CD4-positive, CD25-positive, alpha-beta regulatory T cell (primary cell): ENCODE results near the gene CELSR3. TPM values are rescaled to one million over a fixed set of nuclear protein-coding genes. Genes with fewer than 3 reads are reported as not detected.

Experiments
- ATAC-seq, 2 donors: fragments of 150-1000 bp; cut with Tn5 transposase; one replicate each; pipeline ENCODE4 v1.10.0; 2021; ENCODE audit warnings: low read depth in 2 of 2, moderate number of reproducible peaks in 2 of 2, moderate library complexity in 1 of 2
- DNase-seq, 3 donors: peaks; one replicate each; pipeline versions ENCODE4 v3.0.0 to v3.0.0-alpha.2; 2012 to 2022; ENCODE audit warnings: mixed read lengths in 1 of 3
- H3K27ac ChIP-seq: one replicate; pipeline ENCODE4 v1.7.0; 2013; ENCODE audit warnings: mild to moderate bottlenecking, low read length; ENCODE audit not compliant: insufficient read depth, poor library complexity, severe bottlenecking
- H3K27me3 ChIP-seq: one replicate; pipeline ENCODE4 v1.7.0; 2013; ENCODE audit warnings: low read length; ENCODE audit not compliant: control insufficient read depth, insufficient read depth
- H3K36me3 ChIP-seq: one replicate; pipeline ENCODE4 v1.7.0; 2013; ENCODE audit warnings: mild to moderate bottlenecking, low read length, moderate library complexity; ENCODE audit not compliant: control insufficient read depth, insufficient read depth
- H3K4me1 ChIP-seq: 2 replicates; pipeline ENCODE4 v1.7.0; 2013; ENCODE audit warnings: mild to moderate bottlenecking, low read length; ENCODE audit not compliant: insufficient read depth, control insufficient read depth, poor library complexity, severe bottlenecking
- H3K4me3 ChIP-seq: one replicate; pipeline ENCODE4 v1.7.0; 2013; ENCODE audit warnings: low read depth, mild to moderate bottlenecking, low read length, moderate library complexity
- H3K9me3 ChIP-seq, 2 experiments: 1 replicate in 1 of 2; 2 replicates in 1 of 2; pipeline ENCODE4 v1.7.0; 2013; ENCODE audit warnings: low read length in 2 of 2, mild to moderate bottlenecking in 1 of 2, moderate library complexity in 1 of 2; ENCODE audit not compliant: control insufficient read depth in 2 of 2
- H3K27ac Mint-ChIP-seq, 3 donors: one replicate each; pipeline ENCODE4 v1.8.0; 2020 to 2022; ENCODE audit warnings: mild to moderate bottlenecking in 3 of 3, mixed read lengths in 3 of 3, moderate library complexity in 2 of 3
- H3K27me3 Mint-ChIP-seq: one replicate; pipeline ENCODE4 v1.8.0; 2022; ENCODE audit warnings: mild to moderate bottlenecking, mixed read lengths
- H3K36me3 Mint-ChIP-seq: one replicate; pipeline ENCODE4 v1.8.0; 2020; ENCODE audit warnings: mixed read lengths
- H3K4me1 Mint-ChIP-seq, 4 donors: one replicate each; pipeline ENCODE4 v1.8.0; 2020 to 2022; ENCODE audit warnings: mixed read lengths in 4 of 4, mild to moderate bottlenecking in 1 of 4
- H3K4me3 Mint-ChIP-seq, 4 donors: one replicate each; pipeline ENCODE4 v1.8.0; 2020 to 2022; ENCODE audit warnings: mild to moderate bottlenecking in 4 of 4, mixed read lengths in 4 of 4, moderate library complexity in 3 of 4
- H3K9me3 Mint-ChIP-seq, 7 donors: one replicate each; pipeline ENCODE4 v1.8.0; 2020 to 2022; ENCODE audit warnings: mixed read lengths in 7 of 7, mild to moderate bottlenecking in 3 of 7, moderate library complexity in 2 of 7
- polyA plus RNA-seq, 4 donors: library from polyadenylated mRNA; unstranded; fragments of 300-500 nt; fragmentation: Illumina TruSeq; gene quantifications; one replicate each; pipeline ENCODE4 v1.2.3, GENCODE V29; 2021
- total RNA-seq: library from RNA; stranded (reverse); gene quantifications from one replicate; pipeline ENCODE4 v1.2.3, GENCODE V29; 2022

The CELSR3 gene
- total and polyA plus RNA-seq, 5 donors from 2014 or later: 0.31 to 8.8 (median 0.39) TPM

DNA sequence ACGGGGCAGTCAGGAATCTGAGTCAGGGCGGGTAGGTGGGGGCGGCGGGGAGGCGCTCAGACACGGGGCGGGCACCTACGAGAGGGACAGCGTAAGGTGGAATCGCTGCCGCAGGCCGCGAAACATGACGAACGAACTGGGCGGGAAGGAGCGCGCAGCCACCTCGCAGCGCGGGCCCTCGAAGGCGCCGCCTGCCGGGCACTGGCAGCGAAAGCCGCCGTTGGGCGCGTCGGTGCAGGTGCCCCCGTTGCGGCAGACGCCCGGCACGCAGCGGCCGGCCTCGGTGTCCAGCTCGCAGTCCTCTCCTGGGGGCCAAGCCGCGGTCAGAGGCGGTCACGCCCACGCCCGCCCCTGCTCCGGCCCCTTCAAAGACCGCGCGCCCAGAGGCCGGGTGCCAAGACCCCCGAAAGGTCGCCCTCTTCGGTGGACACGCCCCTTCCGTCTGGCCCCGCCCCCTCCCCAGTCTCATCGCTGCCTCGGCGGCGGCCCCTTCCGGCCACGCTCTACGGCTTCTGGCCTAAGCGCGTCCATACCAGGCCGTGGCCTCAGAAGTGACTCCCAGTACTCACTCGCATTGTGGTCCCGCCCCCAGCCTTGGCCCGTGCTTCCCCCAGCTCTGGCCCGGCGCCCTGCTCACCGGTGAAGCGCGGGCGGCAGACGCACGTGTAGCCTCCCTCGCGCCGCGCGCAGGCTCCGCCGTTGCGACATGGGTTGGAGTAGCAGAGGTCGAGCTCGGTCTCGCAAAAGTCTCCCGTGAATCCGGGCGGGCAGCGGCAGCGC lies 6.4 kb downstream of the CELSR3 start:
- H3K36me3 Mint-ChIP-seq: no peaks in the 10 kb centered on the region
- H3K27ac Mint-ChIP-seq: peak overlapping the region; percentile 38 to 88 (median 80)
- Histone ChIP-seq H3K27me3 (no peaks in the 10 kb centered on the region), H3K36me3 (no peaks in the 10 kb centered on the region), H3K27ac (peak overlapping the region; percentile 83), H3K4me3 (no peak overlapping the region), H3K4me1 (peaks cover 26% of the 10 kb centered on the region), H3K9me3 (no peaks in the 10 kb centered on the region)
- ATAC-seq (peak; percentile 80 to 81), DNase-seq (peak; percentile 77 to 89 (median 88))
- H3K27me3 Mint-ChIP-seq: peaks cover 4% of the 10 kb centered on the region
- H3K9me3 Mint-ChIP-seq: peaks cover 0 to 2% (median 0%) of the 10 kb centered on the region in 7 donors
- peaks cover 0 to 22% (median 6%) of the 10 kb centered on the region in 4 donors for H3K4me1 Mint-ChIP-seq
- peak overlapping the region; percentile 81 to 88 (median 86) for H3K4me3 Mint-ChIP-seq

DNA sequence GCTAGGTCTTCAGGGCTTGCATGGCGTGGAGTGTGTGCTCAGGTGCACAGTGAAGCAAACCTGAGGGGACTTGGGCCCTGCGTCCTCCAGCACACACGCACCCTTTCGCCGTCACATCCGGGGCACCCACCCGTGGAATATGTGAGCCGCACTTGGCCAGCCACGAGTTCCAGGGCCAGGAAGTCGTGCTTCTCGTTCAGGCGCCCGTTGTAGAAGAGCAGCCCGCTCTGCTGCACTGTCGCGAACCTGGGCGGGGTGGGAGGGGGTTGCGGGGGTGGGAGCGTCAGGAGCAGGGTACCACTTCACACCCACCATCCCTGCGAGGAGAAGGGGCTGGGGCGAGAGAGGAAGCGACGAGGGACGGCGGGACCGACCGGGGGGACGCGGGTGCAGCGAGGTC lies 7.1 kb downstream of the CELSR3 start:
- no peaks in the 10 kb centered on the region for H3K36me3 ChIP-seq
- peak overlapping the region; percentile 53 for H3K4me3 ChIP-seq
- Mint-ChIP-seq H3K9me3 (peaks cover 0 to 2% (median 0%) of the 10 kb centered on the region in 7 donors), H3K27ac (peak overlapping the region; percentile 81 to 89 (median 88)), H3K4me3 (peak overlapping the region; percentile 81 to 87 (median 86)), H3K27me3 (peaks cover 4% of the 10 kb centered on the region), H3K4me1 (peaks cover 0 to 22% (median 6%) of the 10 kb centered on the region in 4 donors), H3K36me3 (no peaks in the 10 kb centered on the region)
- ATAC-seq (peak; percentile 36 to 44), DNase-seq (peak; percentile 41 to 78 (median 59))
- H3K27ac ChIP-seq: peak overlapping the region; percentile 83
- no peaks in the 10 kb centered on the region for H3K27me3 ChIP-seq
- H3K9me3 ChIP-seq: no peaks in the 10 kb centered on the region
- peaks cover 22% of the 10 kb centered on the region for H3K4me1 ChIP-seq

DNA sequence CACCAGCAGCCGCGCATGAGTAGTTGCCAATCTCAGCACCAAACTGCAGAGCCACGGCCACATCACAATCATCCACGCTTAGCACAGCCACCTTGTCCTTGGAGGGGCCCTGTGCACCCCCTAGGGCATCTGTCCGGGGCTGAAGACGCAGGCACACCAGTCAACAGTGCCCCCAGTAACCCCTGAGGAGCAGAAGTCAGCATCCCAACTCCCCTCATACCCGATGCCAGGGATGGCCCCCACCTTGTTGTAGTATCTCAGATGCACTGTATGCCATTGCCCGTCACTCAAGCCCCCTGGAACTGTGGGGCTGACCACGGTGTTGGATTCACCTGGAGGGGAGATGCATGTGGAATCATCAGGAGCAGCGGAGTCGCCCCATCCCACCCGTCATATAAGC lies 7.6 kb downstream of the CELSR3 start:
- Histone ChIP-seq H3K4me3 (peak overlapping the region; percentile 53), H3K27me3 (no peaks in the 10 kb centered on the region), H3K36me3 (no peaks in the 10 kb centered on the region), H3K27ac (peak overlapping the region; percentile 83), H3K9me3 (no peaks in the 10 kb centered on the region), H3K4me1 (peaks cover 22% of the 10 kb centered on the region)
- Mint-ChIP-seq H3K4me1 (peaks cover 0 to 22% (median 6%) of the 10 kb centered on the region in 4 donors), H3K27ac (peak overlapping the region; percentile 81 to 89 (median 88)), H3K4me3 (peak overlapping the region; percentile 81 to 87 (median 86)), H3K9me3 (peaks cover 0 to 2% (median 0%) of the 10 kb centered on the region in 7 donors), H3K36me3 (no peaks in the 10 kb centered on the region), H3K27me3 (peaks cover 4% of the 10 kb centered on the region)
- ATAC-seq (no peak), DNase-seq (no peak)

DNA sequence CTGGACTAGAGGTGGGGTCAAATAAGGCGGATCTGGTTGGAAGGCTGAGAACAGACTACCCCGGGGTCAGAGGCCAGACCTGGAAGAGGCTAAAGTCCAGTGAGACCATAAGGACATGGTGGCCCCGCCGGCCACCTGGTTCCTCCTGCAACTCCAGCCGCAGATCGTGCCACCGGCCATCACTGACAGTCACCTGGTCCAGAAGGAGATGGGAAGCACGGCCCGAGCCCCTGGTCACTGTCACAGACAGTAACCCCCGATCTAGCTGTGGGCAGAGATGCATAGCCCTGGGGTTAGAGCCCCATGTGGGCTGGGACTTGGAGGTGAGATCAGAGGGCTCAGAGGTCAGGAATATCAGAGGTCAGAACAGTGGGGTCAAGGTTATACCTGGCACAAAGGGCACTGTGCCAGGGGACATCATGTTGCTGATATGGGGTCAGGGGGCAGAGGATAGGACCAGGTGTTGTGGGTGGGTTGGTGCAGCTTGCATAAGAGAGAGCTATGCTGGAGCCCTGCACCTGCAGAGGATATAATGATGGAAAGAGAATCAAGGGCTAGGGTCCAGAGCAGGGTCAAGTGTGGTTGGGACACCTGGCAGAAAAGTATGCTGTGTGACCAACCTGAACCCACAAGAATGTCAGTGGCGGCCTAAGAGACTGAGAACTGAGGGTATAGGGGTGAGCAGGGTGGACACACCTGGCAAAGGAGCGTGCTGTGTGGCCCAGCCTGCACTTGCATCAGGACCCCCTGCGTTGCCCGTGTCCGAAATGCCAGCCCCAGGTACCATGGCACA lies 9.6 kb downstream of the CELSR3 start:
- no peaks in the 10 kb centered on the region for H3K27me3 Mint-ChIP-seq
- Histone ChIP-seq H3K27me3 (no peaks in the 10 kb centered on the region), H3K36me3 (peaks cover 2% of the 10 kb centered on the region), H3K4me1 (peaks cover 22% of the 10 kb centered on the region), H3K4me3 (no peak overlapping the region), H3K27ac (no peak overlapping the region), H3K9me3 (no peaks in the 10 kb centered on the region)
- DNase-seq (no peak), ATAC-seq (no peak)
- peaks cover 0 to 2% (median 0%) of the 10 kb centered on the region in 7 donors for H3K9me3 Mint-ChIP-seq
- H3K27ac Mint-ChIP-seq: peak overlapping the region in 2 of 3 donors; percentile 22 to 71
- H3K4me1 Mint-ChIP-seq: peaks cover 0 to 20% (median 6%) of the 10 kb centered on the region in 4 donors
- peak overlapping the region in 3 of 4 donors; percentile 22 to 87 (median 48) for H3K4me3 Mint-ChIP-seq
- H3K36me3 Mint-ChIP-seq: no peaks in the 10 kb centered on the region

DNA sequence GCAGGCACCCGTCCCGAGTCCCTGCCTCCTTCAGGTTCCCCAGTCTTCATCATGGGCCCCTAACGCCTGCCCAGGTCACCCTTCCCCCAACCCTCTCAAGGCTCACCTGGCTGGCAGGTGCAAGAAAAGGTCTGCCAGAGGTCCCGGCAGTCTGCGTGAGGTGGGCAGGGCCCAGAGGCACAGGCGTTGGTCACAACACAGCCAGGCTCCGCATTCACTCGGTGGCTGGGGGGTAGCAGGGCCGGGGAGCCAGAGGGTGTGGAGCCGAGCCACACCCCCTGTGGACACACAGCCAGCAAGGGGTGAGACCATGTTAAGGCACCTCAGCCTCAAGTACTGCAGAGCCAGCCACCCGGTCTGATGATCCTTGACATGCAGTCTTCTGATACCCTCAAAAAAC lies 10.9 kb downstream of the CELSR3 start:
- no peaks in the 10 kb centered on the region for H3K36me3 Mint-ChIP-seq
- Histone ChIP-seq H3K36me3 (peaks cover 2% of the 10 kb centered on the region), H3K27me3 (no peaks in the 10 kb centered on the region), H3K4me1 (peaks cover 17% of the 10 kb centered on the region), H3K4me3 (no peak overlapping the region), H3K27ac (no peak overlapping the region), H3K9me3 (no peaks in the 10 kb centered on the region)
- DNase-seq (no peak), ATAC-seq (no peak)
- peaks cover 0 to 11% (median 4%) of the 10 kb centered on the region in 4 donors for H3K4me1 Mint-ChIP-seq
- peaks cover 0 to 2% (median 0%) of the 10 kb centered on the region in 7 donors for H3K9me3 Mint-ChIP-seq
- no peak overlapping the region for H3K27ac Mint-ChIP-seq
- H3K4me3 Mint-ChIP-seq: no peak overlapping the region
- no peaks in the 10 kb centered on the region for H3K27me3 Mint-ChIP-seq

DNA sequence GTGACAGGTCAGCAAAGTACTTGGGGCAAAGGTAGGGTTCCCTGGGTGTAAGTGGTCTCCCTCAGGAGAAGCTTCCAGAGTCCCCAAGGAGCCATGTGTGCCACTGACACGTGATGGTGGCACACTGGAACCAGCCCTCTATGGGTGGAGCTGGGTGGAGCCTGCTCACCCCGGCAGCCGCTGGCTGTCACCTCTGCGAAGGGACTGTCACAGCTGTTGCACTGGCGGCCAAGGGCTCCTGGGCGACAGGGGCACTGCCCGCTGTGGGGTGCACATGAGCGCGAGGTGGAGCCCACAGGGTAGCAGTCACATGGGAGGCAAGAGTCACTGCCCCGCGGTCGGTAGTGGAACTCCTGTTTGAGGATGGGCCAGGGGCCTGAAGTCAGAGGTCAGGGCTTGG lies 12.0 kb downstream of the CELSR3 start:
- Histone ChIP-seq H3K27ac (no peak overlapping the region), H3K36me3 (peaks cover 2% of the 10 kb centered on the region), H3K4me3 (no peak overlapping the region), H3K9me3 (no peaks in the 10 kb centered on the region), H3K27me3 (no peaks in the 10 kb centered on the region), H3K4me1 (peaks cover 8% of the 10 kb centered on the region)
- H3K4me3 Mint-ChIP-seq: peak overlapping the region in 3 of 4 donors; percentile 23 to 62 (median 33)
- H3K27me3 Mint-ChIP-seq: no peaks in the 10 kb centered on the region
- ATAC-seq: no peak
- no peak overlapping the region for H3K27ac Mint-ChIP-seq
- no peak for DNase-seq
- H3K9me3 Mint-ChIP-seq: peaks cover 0 to 2% (median 0%) of the 10 kb centered on the region in 7 donors
- H3K4me1 Mint-ChIP-seq: peaks cover 0 to 11% (median 4%) of the 10 kb centered on the region in 4 donors
- H3K36me3 Mint-ChIP-seq: no peaks in the 10 kb centered on the region

DNA sequence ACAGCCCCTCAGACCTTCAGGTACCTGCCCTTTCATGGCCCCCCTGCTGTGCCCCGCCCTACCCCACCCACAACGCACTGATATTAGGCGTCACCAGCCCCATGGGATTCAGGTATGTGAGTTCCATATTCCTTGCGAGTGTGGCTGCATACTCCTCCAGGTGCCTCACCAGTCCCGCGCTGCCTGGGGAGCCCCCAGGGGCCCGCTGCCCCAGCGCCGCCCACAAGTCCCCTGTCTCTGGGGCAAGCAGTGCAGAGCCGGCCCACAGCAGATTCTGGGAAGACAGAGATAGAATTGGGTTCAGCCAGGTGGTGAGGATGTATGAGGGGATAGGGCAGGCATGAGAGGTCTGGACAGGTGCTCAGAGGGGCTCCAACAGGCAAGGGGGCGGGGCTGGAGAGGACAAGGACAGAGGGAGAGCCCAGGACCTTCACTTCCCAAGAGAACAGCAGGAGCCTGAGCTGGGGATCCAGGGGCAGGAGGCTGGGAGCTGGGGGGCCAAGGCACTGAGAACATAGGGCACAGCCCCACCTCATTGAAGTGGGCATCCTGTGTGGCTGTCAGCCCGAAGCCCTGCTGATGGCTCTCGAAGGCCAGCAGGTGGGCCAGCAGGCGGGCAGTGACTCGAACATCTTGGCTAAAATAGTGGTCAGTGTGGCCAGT lies 14.4 kb downstream of the CELSR3 start:
- Histone ChIP-seq H3K9me3 (no peaks in the 10 kb centered on the region), H3K4me3 (no peak overlapping the region), H3K4me1 (no peaks in the 10 kb centered on the region), H3K27ac (no peak overlapping the region), H3K36me3 (peaks cover 2% of the 10 kb centered on the region), H3K27me3 (no peaks in the 10 kb centered on the region)
- H3K36me3 Mint-ChIP-seq: no peaks in the 10 kb centered on the region
- H3K9me3 Mint-ChIP-seq: peaks cover 0 to 1% (median 0%) of the 10 kb centered on the region in 7 donors
- H3K4me1 Mint-ChIP-seq: peaks cover 0 to 2% (median under 1%) of the 10 kb centered on the region in 4 donors
- no peaks in the 10 kb centered on the region for H3K27me3 Mint-ChIP-seq
- DNase-seq (no peak), ATAC-seq (no peak)
- H3K27ac Mint-ChIP-seq: no peak overlapping the region
- no peak overlapping the region for H3K4me3 Mint-ChIP-seq
